ENCODE results near the gene CCL8.

CCL8 gene

DNA sequence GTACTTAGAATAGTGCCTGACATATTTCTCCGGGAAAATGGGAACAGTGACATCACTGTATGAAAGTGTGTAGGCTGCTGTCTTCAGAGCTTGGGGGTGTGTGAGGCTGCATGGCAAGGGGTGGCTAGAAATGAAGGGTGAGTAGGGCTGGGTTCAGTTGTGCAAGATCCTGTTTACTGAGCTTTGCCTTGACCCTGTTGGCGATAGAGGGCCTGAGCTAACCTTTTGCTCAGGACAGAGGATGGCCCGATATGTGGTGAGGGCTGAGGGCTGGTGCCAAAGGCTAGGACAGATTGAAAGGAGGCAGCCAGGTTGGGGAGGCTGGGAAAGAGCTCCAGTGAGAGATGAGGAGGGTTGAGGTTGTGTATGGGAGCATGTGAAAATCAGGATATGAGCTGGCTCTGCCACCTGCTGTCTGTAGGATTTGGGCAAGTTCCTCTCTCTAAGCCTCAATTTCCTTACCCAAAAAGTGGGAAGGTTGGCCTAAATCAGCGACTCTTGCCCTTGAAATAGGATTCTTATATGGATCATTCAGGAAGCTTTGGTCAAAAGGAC is 49.8 kb downstream of the CCL8 start:
- TF ChIP-seq, protein P1, sequence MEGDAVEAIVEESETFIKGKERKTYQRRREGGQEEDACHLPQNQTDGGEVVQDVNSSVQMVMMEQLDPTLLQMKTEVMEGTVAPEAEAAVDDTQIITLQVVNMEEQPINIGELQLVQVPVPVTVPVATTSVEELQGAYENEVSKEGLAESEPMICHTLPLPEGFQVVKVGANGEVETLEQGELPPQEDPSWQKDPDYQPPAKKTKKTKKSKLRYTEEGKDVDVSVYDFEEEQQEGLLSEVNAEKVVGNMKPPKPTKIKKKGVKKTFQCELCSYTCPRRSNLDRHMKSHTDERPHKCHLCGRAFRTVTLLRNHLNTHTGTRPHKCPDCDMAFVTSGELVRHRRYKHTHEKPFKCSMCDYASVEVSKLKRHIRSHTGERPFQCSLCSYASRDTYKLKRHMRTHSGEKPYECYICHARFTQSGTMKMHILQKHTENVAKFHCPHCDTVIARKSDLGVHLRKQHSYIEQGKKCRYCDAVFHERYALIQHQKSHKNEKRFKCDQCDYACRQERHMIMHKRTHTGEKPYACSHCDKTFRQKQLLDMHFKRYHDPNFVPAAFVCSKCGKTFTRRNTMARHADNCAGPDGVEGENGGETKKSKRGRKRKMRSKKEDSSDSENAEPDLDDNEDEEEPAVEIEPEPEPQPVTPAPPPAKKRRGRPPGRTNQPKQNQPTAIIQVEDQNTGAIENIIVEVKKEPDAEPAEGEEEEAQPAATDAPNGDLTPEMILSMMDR (conservative IDR thresholded peaks at IDR 0.05; ENCODE audit: low read depth, low read length), result no peak
- H3K4me3 ChIP-seq (ENCODE audit: low read depth, low read length), result no peak overlapping the region
- DNase-seq (ENCODE audit: low read depth), result no peak

DNA sequence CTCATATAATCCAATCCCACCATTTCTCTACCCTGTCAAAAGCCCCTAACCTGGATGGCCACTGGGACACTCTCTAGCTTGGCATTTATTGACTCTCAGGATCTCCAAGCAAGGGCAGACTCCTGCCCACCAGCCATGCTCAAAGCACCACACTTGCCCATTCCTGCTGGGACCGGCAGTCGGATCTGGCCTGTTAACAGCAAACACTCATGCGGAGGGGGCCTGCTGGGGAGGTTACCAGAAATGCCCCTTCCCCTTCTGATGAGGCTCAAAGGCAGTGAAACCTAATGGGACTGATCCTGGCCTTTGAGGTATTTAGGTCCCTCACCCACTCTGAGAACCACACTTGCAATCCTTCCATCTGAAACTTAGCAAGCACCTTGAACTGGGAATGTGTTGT is 50.3 kb downstream of the CCL8 start:
- DNase-seq (ENCODE audit: low read depth), result no peak
- no peak overlapping the region for H3K4me3 ChIP-seq (ENCODE audit: low read depth, low read length)
- TF ChIP-seq, protein P1 (conservative IDR thresholded peaks at IDR 0.05; ENCODE audit: low read depth, low read length), result no peak

DNA sequence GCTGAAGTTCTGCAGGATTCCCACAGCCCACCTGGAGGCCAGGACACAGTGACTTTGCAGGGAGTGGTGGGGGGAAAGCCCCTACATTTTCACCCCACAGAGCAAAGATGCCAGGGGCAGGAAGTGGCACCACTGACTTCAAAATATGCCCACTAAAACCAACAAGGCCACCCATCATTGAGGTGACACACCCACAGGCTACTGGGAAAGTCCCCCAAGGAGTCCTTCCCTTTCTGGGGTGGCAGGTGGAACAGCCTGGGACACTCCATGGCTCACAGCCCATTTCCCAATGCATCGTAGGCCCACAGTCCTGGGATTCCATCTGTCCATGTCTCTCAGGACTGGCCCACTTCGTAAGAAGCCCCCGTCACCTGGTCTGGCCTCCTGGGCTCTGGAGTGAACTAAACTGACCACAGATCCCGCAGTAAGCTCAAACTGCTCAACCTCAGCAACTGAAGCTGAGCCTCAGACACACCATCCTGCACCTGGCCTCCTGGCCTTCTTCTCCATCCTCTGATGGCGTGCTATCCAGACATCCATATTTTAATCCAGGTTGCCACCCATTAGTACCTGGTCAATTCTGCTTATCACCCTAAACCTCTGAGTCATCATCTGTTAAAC is 51.3 kb downstream of the CCL8 start:
- no peak overlapping the region for H3K4me3 ChIP-seq (ENCODE audit: low read depth, low read length)
- DNase-seq (ENCODE audit: low read depth), result no peak
- TF ChIP-seq, protein P1 (conservative IDR thresholded peaks at IDR 0.05; ENCODE audit: low read depth, low read length), result no peak

DNA sequence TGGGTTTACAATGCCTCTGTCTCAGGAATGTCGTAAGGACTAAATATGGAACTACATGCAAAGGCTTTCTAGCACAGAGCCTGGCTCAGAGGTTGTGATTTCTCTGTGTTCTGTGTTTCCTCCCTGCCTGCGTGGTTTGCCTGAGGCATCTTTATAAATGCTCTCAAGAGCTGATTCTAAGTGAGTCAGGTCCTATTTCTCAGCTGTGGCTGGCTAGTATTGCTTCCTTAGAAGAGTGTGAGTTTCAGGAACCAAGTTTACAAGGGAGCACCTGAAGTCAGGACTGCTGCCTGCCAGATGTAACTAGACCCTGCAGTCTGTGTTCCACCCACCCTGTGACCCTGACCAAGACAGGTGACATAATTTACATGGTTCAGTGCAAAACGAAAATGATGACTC is 51.8 kb downstream of the CCL8 start:
- H3K4me3 ChIP-seq (ENCODE audit: low read depth, low read length), result no peak overlapping the region
- no peak for DNase-seq (ENCODE audit: low read depth)
- TF ChIP-seq, protein P1 (conservative IDR thresholded peaks at IDR 0.05; ENCODE audit: low read depth, low read length), result no peak
